RWPE2 (cell line): Measurements from ENCODE around the gene CCL20.

Experiments used
- ATAC-seq: fragments of 200-7000 bp; cut with Tn5 transposase; 3 replicates; pipeline ENCODE4 v1.9.1; 2021; ENCODE audit warnings: low read depth
- DNase-seq: peaks from one replicate; pipeline ENCODE4 v3.0.0-alpha.2; 2020; ENCODE audit warnings: low spot score
- H3K27ac ChIP-seq: fragments of 450-650 bp; 2 replicates; pipeline ENCODE4 v1.5.1; 2017; ENCODE audit warnings: mild to moderate bottlenecking; ENCODE audit not compliant: poor library complexity, severe bottlenecking
- H3K27me3 ChIP-seq: fragments of 250-450 bp; sonication (Bioruptor Pico); 2 replicates; pipeline ENCODE4 v1.5.1; 2021; ENCODE audit warnings: mild to moderate bottlenecking, moderate library complexity; ENCODE audit not compliant: insufficient read depth, poor library complexity, severe bottlenecking
- H3K36me3 ChIP-seq: fragments of 250-450 bp; sonication (Bioruptor Pico); 2 replicates; pipeline ENCODE4 v1.5.1; 2020; ENCODE audit warnings: low read depth, mild to moderate bottlenecking, moderate library complexity
- H3K4me1 ChIP-seq: fragments of 250-450 bp; sonication (Bioruptor Pico); 2 replicates; pipeline ENCODE4 v1.5.1; 2021; ENCODE audit warnings: mild to moderate bottlenecking, moderate library complexity; ENCODE audit not compliant: insufficient read depth, poor library complexity, severe bottlenecking
- H3K4me3 ChIP-seq: fragments of 250-450 bp; sonication (Bioruptor Pico); 2 replicates; pipeline ENCODE4 v1.5.1; 2021; ENCODE audit warnings: mild to moderate bottlenecking, moderate library complexity; ENCODE audit not compliant: severe bottlenecking
- H3K9me3 ChIP-seq: fragments of 250-450 bp; sonication (Bioruptor Pico); 2 replicates; pipeline ENCODE4 v1.5.1; 2021; ENCODE audit warnings: mild to moderate bottlenecking, moderate library complexity; ENCODE audit not compliant: severe bottlenecking
- TF ChIP-seq, protein P1 (sequence below): fragments of 450-650 bp; IDR thresholded peaks from one replicate; pipeline ENCODE4 v1.5.1; 2017; ENCODE audit warnings: mild to moderate bottlenecking, moderate library complexity; ENCODE audit not compliant: poor library complexity, severe bottlenecking

The CCL20 gene

DNA sequence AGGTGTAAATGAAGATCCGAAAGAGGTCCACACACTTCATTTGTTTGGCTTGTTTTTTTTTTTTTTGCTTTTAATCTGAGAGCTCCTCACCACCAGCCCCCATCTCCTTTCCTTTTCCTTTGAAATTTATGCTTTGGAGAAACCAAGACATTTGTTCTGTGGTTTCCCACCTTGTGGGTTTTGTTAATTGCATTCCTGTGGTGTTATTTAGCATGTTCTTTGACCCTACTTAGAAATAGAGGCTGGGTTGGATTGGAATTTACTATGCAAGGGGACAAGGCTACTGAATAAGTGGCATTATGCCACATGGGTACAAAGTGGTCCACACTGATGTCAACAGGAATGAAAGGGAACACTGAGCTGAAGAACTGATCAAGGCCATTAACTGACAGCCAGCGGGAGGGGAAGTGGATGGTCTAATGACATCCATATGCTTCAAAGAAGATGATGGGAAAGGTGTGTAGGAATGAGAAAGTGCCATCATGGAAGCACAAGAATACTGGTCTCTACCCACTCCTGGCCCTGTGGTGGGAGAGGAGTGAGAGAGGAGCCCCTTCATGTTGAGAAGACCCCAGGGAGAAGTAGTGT lies 8.9 kb downstream of the CCL20 start:
- TF ChIP-seq, protein P1, sequence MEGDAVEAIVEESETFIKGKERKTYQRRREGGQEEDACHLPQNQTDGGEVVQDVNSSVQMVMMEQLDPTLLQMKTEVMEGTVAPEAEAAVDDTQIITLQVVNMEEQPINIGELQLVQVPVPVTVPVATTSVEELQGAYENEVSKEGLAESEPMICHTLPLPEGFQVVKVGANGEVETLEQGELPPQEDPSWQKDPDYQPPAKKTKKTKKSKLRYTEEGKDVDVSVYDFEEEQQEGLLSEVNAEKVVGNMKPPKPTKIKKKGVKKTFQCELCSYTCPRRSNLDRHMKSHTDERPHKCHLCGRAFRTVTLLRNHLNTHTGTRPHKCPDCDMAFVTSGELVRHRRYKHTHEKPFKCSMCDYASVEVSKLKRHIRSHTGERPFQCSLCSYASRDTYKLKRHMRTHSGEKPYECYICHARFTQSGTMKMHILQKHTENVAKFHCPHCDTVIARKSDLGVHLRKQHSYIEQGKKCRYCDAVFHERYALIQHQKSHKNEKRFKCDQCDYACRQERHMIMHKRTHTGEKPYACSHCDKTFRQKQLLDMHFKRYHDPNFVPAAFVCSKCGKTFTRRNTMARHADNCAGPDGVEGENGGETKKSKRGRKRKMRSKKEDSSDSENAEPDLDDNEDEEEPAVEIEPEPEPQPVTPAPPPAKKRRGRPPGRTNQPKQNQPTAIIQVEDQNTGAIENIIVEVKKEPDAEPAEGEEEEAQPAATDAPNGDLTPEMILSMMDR, result no peak
- ATAC-seq (no peak), DNase-seq (no peak)
- Histone ChIP-seq H3K4me3 (no peak overlapping the region), H3K4me1 (peaks cover 15% of the 10 kb centered on the region), H3K36me3 (no peaks in the 10 kb centered on the region), H3K9me3 (no peaks in the 10 kb centered on the region), H3K27me3 (no peaks in the 10 kb centered on the region), H3K27ac (no peak overlapping the region)

DNA sequence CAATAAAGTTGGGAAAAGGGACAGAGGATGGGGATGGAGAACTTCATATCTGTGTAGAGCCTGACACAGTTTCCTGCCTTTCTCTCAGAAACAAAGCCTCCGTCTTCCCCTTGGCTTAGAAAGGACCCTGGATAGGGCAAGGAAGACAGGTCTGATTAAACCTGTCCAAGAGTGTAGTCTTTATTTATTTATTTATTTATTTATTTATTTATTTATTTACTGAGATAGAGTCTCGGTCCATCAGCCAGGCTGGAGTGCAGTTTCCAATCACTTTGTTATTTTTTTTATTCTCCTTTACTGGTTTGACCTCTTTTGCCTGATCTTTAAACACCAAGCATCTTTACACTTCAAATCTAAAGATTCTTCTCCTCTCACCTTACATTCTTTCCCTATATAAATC lies 10.3 kb downstream of the CCL20 start:
- DNase-seq, result no peak
- Histone ChIP-seq H3K9me3 (no peaks in the 10 kb centered on the region), H3K27ac (no peak overlapping the region), H3K4me3 (no peak overlapping the region), H3K36me3 (no peaks in the 10 kb centered on the region), H3K4me1 (peaks cover 10% of the 10 kb centered on the region), H3K27me3 (no peaks in the 10 kb centered on the region)
- TF ChIP-seq, protein P1, result no peak
- no peak for ATAC-seq

DNA sequence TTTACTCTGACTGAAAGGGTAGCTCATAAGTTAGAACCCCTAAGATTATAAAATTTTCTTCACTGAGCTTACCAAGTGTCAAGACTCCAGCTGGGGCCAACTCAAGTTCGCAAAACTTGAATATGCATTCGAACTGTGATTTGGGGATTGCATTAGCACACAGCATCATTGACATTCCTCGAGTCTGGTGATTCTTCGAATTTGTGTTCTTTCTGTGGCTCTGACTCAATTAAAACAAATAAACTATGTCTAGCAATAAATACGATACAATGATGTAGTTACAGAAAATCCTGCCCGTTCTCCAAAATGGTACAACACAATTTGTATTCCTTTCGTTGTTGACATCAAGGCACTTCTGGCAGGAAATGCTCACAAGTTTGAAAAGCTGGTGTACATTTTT lies 11.1 kb downstream of the CCL20 start:
- TF ChIP-seq, protein P1, result no peak
- Histone ChIP-seq H3K4me3 (no peak overlapping the region), H3K36me3 (no peaks in the 10 kb centered on the region), H3K27ac (no peak overlapping the region), H3K4me1 (peaks cover 4% of the 10 kb centered on the region), H3K9me3 (no peaks in the 10 kb centered on the region), H3K27me3 (no peaks in the 10 kb centered on the region)
- ATAC-seq (no peak), DNase-seq (no peak)

DNA sequence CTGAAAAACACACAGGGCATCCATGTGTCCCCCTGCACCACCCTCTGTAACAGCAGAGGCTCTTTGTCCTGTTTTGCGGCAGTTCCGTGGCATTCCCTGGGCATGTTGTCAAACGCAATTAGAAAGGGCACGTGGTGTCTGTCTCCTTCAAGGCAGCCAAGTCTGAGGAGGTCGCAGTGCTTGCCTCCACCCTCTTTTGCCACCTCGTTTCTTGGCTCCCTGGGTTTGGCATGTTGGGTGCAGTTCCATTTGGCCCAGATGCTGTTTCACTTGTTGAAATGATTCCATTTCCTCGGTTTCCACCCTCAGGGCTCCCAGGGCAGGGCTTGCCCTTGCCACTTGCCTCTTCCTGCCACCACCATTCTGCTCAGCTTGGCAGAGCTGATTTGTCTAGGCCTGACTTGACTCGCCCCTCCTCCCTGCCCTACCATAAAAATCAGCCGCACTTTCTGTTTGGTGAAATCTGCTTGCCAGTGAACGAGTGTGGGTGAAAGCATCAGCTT lies 12.4 kb downstream of the CCL20 start:
- no peaks in the 10 kb centered on the region for H3K27me3 ChIP-seq
- TF ChIP-seq, protein P1, result no peak
- H3K4me3 ChIP-seq, result no peak overlapping the region
- ATAC-seq (no peak), DNase-seq (no peak)
- H3K27ac ChIP-seq, result peak overlapping the region; percentile 2
- H3K4me1 ChIP-seq, result peaks cover 4% of the 10 kb centered on the region
- no peaks in the 10 kb centered on the region for H3K9me3 ChIP-seq
- no peaks in the 10 kb centered on the region for H3K36me3 ChIP-seq

DNA sequence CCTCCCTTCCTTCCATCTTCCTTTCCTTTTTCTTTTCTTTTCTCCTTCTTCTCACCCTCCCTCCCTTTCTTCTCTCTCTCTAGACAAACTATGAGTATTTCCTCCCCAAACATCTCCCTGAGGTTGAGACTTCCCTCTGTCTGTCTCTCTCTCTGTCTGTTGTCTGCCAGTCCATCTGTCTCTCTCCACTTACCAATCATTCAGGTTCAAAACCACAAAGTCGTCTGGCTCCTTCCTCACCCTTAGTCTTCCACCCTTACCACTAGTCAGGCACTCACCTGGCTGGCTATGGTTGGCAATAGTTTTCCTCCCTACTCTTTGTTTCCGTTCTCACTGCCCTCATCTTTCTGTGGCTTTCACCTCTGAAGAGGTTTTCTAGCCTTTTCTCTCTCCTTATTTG lies 12.9 kb downstream of the CCL20 start:
- TF ChIP-seq, protein P1, result no peak
- H3K27me3 ChIP-seq, result no peaks in the 10 kb centered on the region
- no peak overlapping the region for H3K4me3 ChIP-seq
- no peaks in the 10 kb centered on the region for H3K9me3 ChIP-seq
- H3K27ac ChIP-seq, result peak overlapping the region; percentile 2
- H3K4me1 ChIP-seq, result peaks cover 4% of the 10 kb centered on the region
- no peak for DNase-seq
- no peaks in the 10 kb centered on the region for H3K36me3 ChIP-seq
- ATAC-seq, result no peak
